ENCODE measurements around the gene NUP93. TPM values are rescaled to one million over a fixed set of nuclear protein-coding genes. Genes with fewer than 3 reads are reported as not detected.

NUP93 gene
- total and polyA plus RNA-seq, 4 donors, result 27.4 to 59.9 (median 51.2) TPM

GRCh38 chr16:56773532-56773931, 43.6 kb downstream of the NUP93 start:
- ATAC-seq (ENCODE audit: insufficient read depth, low FRiP score) (no peak), DNase-seq (peak in 1 of 3 donors; percentile 47)
- Histone ChIP-seq H3K9me3 (ENCODE audit: control insufficient read depth in 4 of 4, insufficient read depth in 3 of 4, low read length in 3 of 4) (no peaks in the 10 kb centered on the region), H3K36me3 (ENCODE audit: control insufficient read depth in 4 of 4, insufficient read depth in 4 of 4, low read length in 4 of 4) (no peaks in the 10 kb centered on the region), H3K27ac (ENCODE audit: low read depth in 1 of 2, low read length in 1 of 2) (no peak overlapping the region), H3K27me3 (ENCODE audit: control insufficient read depth in 3 of 3, insufficient read depth in 3 of 3, low read length in 2 of 3) (no peaks in the 10 kb centered on the region), H3K4me3 (no peak overlapping the region), H3K9ac (ENCODE audit: insufficient read depth in 1 of 2, low read length in 2 of 2) (no peak overlapping the region), H3K4me1 (ENCODE audit: control insufficient read depth in 5 of 5, insufficient read depth in 5 of 5, low read length in 5 of 5) (peaks cover 0 to 41% (median 11%) of the 10 kb centered on the region in 5 donors)
- no peak for TF ChIP-seq CTCF (IDR thresholded peaks at IDR 0.05; ENCODE audit: control extremely low read depth, extremely low read depth)
- WGBS, 2 donors, result 75 to 94% methylated on average over 3 of the region's 3 CpGs

DNA sequence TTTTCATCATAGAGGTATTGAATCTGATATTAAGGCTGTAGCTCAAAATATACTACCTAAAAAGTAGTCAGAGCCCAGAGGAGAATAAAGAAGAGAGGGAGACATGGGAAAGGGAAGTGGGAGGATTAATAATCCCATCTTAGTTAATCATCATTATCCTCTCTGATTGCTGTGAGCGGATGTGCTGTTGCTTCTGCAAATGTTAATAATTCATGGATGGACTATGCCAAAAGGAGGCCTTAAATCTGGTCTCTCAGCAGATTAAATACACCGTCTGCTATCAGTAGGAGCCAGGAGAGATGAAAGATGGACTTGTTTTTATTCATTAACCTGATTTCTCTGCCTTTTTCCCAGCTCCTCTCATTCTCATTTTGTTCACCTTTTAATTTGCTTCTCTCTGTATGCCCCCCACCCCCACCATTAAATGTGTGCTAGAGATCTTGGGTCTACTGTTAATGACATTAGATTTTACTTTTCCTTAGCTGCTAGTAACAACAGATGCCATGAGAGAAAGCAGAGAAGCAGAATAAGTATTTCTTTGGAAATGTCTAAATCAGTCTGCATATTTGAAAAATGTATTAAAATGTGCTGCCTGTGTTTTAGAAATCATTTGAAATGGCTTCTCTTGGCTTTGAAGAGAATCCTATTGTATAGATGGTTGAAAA, 44.2 kb downstream of the NUP93 start:
- no peak for TF ChIP-seq CTCF (IDR thresholded peaks at IDR 0.05; ENCODE audit: control extremely low read depth, extremely low read depth)
- Histone ChIP-seq H3K4me3 (no peak overlapping the region), H3K27ac (ENCODE audit: low read depth in 1 of 2, low read length in 1 of 2) (no peak overlapping the region), H3K4me1 (ENCODE audit: control insufficient read depth in 5 of 5, insufficient read depth in 5 of 5, low read length in 5 of 5) (peaks cover 0 to 38% (median 11%) of the 10 kb centered on the region in 5 donors), H3K9me3 (ENCODE audit: control insufficient read depth in 4 of 4, insufficient read depth in 3 of 4, low read length in 3 of 4) (no peaks in the 10 kb centered on the region), H3K27me3 (ENCODE audit: control insufficient read depth in 3 of 3, insufficient read depth in 3 of 3, low read length in 2 of 3) (no peaks in the 10 kb centered on the region), H3K36me3 (ENCODE audit: control insufficient read depth in 4 of 4, insufficient read depth in 4 of 4, low read length in 4 of 4) (no peaks in the 10 kb centered on the region), H3K9ac (ENCODE audit: insufficient read depth in 1 of 2, low read length in 2 of 2) (no peak overlapping the region)
- 94% methylated on average over 2 of the region's 2 CpGs for WGBS, 2 donors
- ATAC-seq (ENCODE audit: insufficient read depth, low FRiP score) (no peak), DNase-seq (no peak)

- Histone ChIP-seq H3K36me3 (ENCODE audit: control insufficient read depth in 4 of 4, insufficient read depth in 4 of 4, low read length in 4 of 4) (no peaks in the 10 kb centered on the region), H3K9me3 (ENCODE audit: control insufficient read depth in 4 of 4, insufficient read depth in 3 of 4, low read length in 3 of 4) (no peaks in the 10 kb centered on the region), H3K4me3 (no peak overlapping the region), H3K27me3 (ENCODE audit: control insufficient read depth in 3 of 3, insufficient read depth in 3 of 3, low read length in 2 of 3) (no peaks in the 10 kb centered on the region), H3K27ac (ENCODE audit: low read depth in 1 of 2, low read length in 1 of 2) (no peak overlapping the region), H3K9ac (ENCODE audit: insufficient read depth in 1 of 2, low read length in 2 of 2) (no peak overlapping the region), H3K4me1 (ENCODE audit: control insufficient read depth in 5 of 5, insufficient read depth in 5 of 5, low read length in 5 of 5) (peaks cover 0 to 29% (median 11%) of the 10 kb centered on the region in 5 donors)
- DNase-seq (no peak), ATAC-seq (ENCODE audit: insufficient read depth, low FRiP score) (no peak)
- no peak for TF ChIP-seq CTCF (IDR thresholded peaks at IDR 0.05; ENCODE audit: control extremely low read depth, extremely low read depth)
- WGBS, 2 donors, result 78 to 84% methylated on average over 4 of the region's 4 CpGs
These were observed 45.2 kb downstream of the NUP93 start for GRCh38 chr16:56775162-56775561.

DNA sequence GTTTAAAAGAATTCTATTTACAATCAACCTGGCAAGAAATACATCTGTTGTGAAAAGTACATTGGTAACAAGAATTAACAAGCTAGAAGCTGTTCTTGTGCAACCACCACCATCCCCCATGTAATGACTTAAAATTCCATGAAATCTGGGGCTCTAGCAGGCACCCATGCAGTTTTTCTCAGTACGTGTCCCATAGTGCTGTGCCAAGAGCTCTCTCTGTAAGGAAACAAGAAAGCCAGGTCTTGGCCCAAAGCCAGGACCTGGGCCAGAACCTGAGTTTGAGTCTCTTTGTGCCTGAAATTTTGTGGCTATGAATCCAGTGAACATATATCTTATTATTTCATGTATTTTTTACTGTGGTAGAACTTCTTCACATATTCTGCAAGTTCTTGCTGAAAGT, 46.6 kb downstream of the NUP93 start:
- 17 to 35% methylated on average over 1 of the region's 1 CpG for WGBS, 2 donors
- Histone ChIP-seq H3K4me3 (no peak overlapping the region), H3K9me3 (ENCODE audit: control insufficient read depth in 4 of 4, insufficient read depth in 3 of 4, low read length in 3 of 4) (no peaks in the 10 kb centered on the region), H3K9ac (ENCODE audit: insufficient read depth in 1 of 2, low read length in 2 of 2) (no peak overlapping the region), H3K4me1 (ENCODE audit: control insufficient read depth in 5 of 5, insufficient read depth in 5 of 5, low read length in 5 of 5) (peaks cover 0 to 27% (median 12%) of the 10 kb centered on the region in 5 donors), H3K27ac (ENCODE audit: low read depth in 1 of 2, low read length in 1 of 2) (no peak overlapping the region), H3K36me3 (ENCODE audit: control insufficient read depth in 4 of 4, insufficient read depth in 4 of 4, low read length in 4 of 4) (no peaks in the 10 kb centered on the region), H3K27me3 (ENCODE audit: control insufficient read depth in 3 of 3, insufficient read depth in 3 of 3, low read length in 2 of 3) (no peaks in the 10 kb centered on the region)
- no peak for TF ChIP-seq CTCF (IDR thresholded peaks at IDR 0.05; ENCODE audit: control extremely low read depth, extremely low read depth)
- peak; percentile 49 to 74 (median 56) for DNase-seq
- ATAC-seq (ENCODE audit: insufficient read depth, low FRiP score), result no peak
